ENCODE data around the gene KLK7.

The KLK7 gene

GRCh38 chr19:50980208-50980607, 3.5 kb downstream of the KLK7 start:
- TF ChIP-seq TOX (CRISPR knock-in tag; IDR thresholded peaks at IDR 0.05; ENCODE audit: borderline replicate concordance) (no peak), CSRNP3 (CRISPR knock-in tag; IDR thresholded peaks at IDR 0.05) (no peak), PATZ1 (CRISPR knock-in tag; IDR thresholded peaks at IDR 0.05; ENCODE audit: borderline replicate concordance) (no peak), ARNTL (CRISPR knock-in tag; IDR thresholded peaks at IDR 0.05; ENCODE audit: borderline replicate concordance, low read depth) (no peak), POU6F1 (CRISPR knock-in tag; IDR thresholded peaks at IDR 0.05; ENCODE audit: borderline replicate concordance, low read depth) (no peak), CREB5 (CRISPR knock-in tag; IDR thresholded peaks at IDR 0.05; ENCODE audit: low read depth) (no peak), CSDC2 (CRISPR knock-in tag; IDR thresholded peaks at IDR 0.05) (no peak), PPARA (CRISPR knock-in tag; IDR thresholded peaks at IDR 0.05; ENCODE audit: borderline replicate concordance) (no peak), ZNF565 (CRISPR knock-in tag; conservative IDR thresholded peaks at IDR 0.05; ENCODE audit: low read depth) (no peak), ESRRG (CRISPR knock-in tag; IDR thresholded peaks at IDR 0.05) (no peak), ZFP30 (CRISPR knock-in tag; IDR thresholded peaks at IDR 0.05) (no peak), TCF4 (CRISPR knock-in tag; IDR thresholded peaks at IDR 0.05; ENCODE audit: borderline replicate concordance) (no peak), BACH2 (CRISPR knock-in tag; IDR thresholded peaks at IDR 0.05; ENCODE audit: borderline replicate concordance) (no peak), ZC3H10 (CRISPR knock-in tag; IDR thresholded peaks at IDR 0.05) (no peak)
- ATAC-seq, result no peak

GRCh38 chr19:50979758-50980157, 4.0 kb downstream of the KLK7 start:
- no peak for ATAC-seq
- TF ChIP-seq ISL1 (CRISPR knock-in tag; IDR thresholded peaks at IDR 0.05) (no peak), RARB (CRISPR knock-in tag; IDR thresholded peaks at IDR 0.05) (no peak), ZFP30 (CRISPR knock-in tag; IDR thresholded peaks at IDR 0.05) (no peak), ZNF565 (CRISPR knock-in tag; conservative IDR thresholded peaks at IDR 0.05; ENCODE audit: low read depth) (no peak)

GRCh38 chr19:50978772-50979390, 4.8 kb downstream of the KLK7 start:
- ATAC-seq, result no peak
- no peak for TF ChIP-seq PPARA (CRISPR knock-in tag; IDR thresholded peaks at IDR 0.05; ENCODE audit: borderline replicate concordance)
- no peak for TF ChIP-seq ZFP3 (CRISPR knock-in tag; IDR thresholded peaks at IDR 0.05)

- ATAC-seq, result no peak
- no peak for TF ChIP-seq CSDC2 (CRISPR knock-in tag; IDR thresholded peaks at IDR 0.05)
- no peak for TF ChIP-seq CREB5 (CRISPR knock-in tag; IDR thresholded peaks at IDR 0.05; ENCODE audit: low read depth)
- TF ChIP-seq ISL1 (CRISPR knock-in tag; IDR thresholded peaks at IDR 0.05), result no peak
- no peak for TF ChIP-seq PPARA (CRISPR knock-in tag; IDR thresholded peaks at IDR 0.05; ENCODE audit: borderline replicate concordance)
Measured at GRCh38 chr19:50977626-50978025, 6.1 kb downstream of the KLK7 start.

GRCh38 chr19:50975766-50976165, 8.0 kb downstream of the KLK7 start:
- no peak for ATAC-seq

More at GRCh38 chr19:50975766-50976165, 8.0 kb downstream of the KLK7 start:
- TF ChIP-seq TOX (CRISPR knock-in tag; IDR thresholded peaks at IDR 0.05; ENCODE audit: borderline replicate concordance), result no peak
- TF ChIP-seq TSHZ2 (CRISPR knock-in tag; IDR thresholded peaks at IDR 0.05), result no peak
- TF ChIP-seq PATZ1 (CRISPR knock-in tag; IDR thresholded peaks at IDR 0.05; ENCODE audit: borderline replicate concordance), result no peak
- TF ChIP-seq ARNTL (CRISPR knock-in tag; IDR thresholded peaks at IDR 0.05; ENCODE audit: borderline replicate concordance, low read depth), result no peak
- TF ChIP-seq ESRRG (CRISPR knock-in tag; IDR thresholded peaks at IDR 0.05), result no peak
- no peak for TF ChIP-seq RARB (CRISPR knock-in tag; IDR thresholded peaks at IDR 0.05)
- TF ChIP-seq ZC3H10 (CRISPR knock-in tag; IDR thresholded peaks at IDR 0.05), result no peak
- no peak for TF ChIP-seq SNAI2 (CRISPR knock-in tag; IDR thresholded peaks at IDR 0.05)
